Liver (tissue), 9 donors: ENCODE results near the gene ARHGEF12. TPM values are rescaled to one million over a fixed set of nuclear protein-coding genes. Genes with fewer than 3 reads are reported as not detected.

Experiments
- DNase-seq: peaks from one replicate; pipeline ENCODE4 v3.0.0-alpha.2; 2017; ENCODE audit warnings: low spot score
- H3K27ac ChIP-seq, 2 donors: one replicate each; pipeline ENCODE4 v1.7.0; 2013; ENCODE audit warnings: inconsistent platforms in 2 of 2, low read length in 2 of 2, control low read depth in 1 of 2, low read depth in 1 of 2, mild to moderate bottlenecking in 1 of 2
- H3K27me3 ChIP-seq, 4 donors: one replicate each; pipeline versions ENCODE4 v1.6.1 to v1.7.0; 2013; ENCODE audit warnings: low read length in 3 of 4, inconsistent platforms in 1 of 4, mild to moderate bottlenecking in 1 of 4, moderate library complexity in 1 of 4; ENCODE audit not compliant: control insufficient read depth in 4 of 4, insufficient read depth in 4 of 4
- H3K36me3 ChIP-seq, 4 donors: one replicate each; pipeline versions ENCODE4 v1.6.1 to v1.7.0; 2013; ENCODE audit warnings: low read length in 3 of 4, mild to moderate bottlenecking in 3 of 4, low read depth in 1 of 4, moderate library complexity in 1 of 4; ENCODE audit not compliant: control insufficient read depth in 4 of 4, insufficient read depth in 3 of 4
- H3K4me1 ChIP-seq, 4 donors: one replicate each; pipeline versions ENCODE4 v1.6.1 to v1.7.0; 2013; ENCODE audit warnings: low read length in 3 of 4, mild to moderate bottlenecking in 3 of 4, moderate library complexity in 1 of 4; ENCODE audit not compliant: control insufficient read depth in 4 of 4, insufficient read depth in 4 of 4
- H3K4me3 ChIP-seq, 3 donors: one replicate each; pipeline versions ENCODE4 v1.6.1 to v1.7.0; 2013; ENCODE audit warnings: low read length in 3 of 3, control low read depth in 1 of 3, low read depth in 1 of 3, mild to moderate bottlenecking in 1 of 3
- H3K9ac ChIP-seq, 2 donors: one replicate each; pipeline ENCODE4 v1.7.0; 2013; ENCODE audit warnings: low read length in 2 of 2, mild to moderate bottlenecking in 2 of 2, moderate library complexity in 2 of 2, control low read depth in 1 of 2, low read depth in 1 of 2
- H3K9me3 ChIP-seq, 4 donors: one replicate each; pipeline versions ENCODE4 v1.6.1 to v1.7.0; 2013; ENCODE audit warnings: low read length in 3 of 4; ENCODE audit not compliant: control insufficient read depth in 4 of 4
- ATF3 ChIP-seq: IDR thresholded peaks from 2 replicates; pipeline ENCODE4 v1.6.1; 2016; ENCODE audit warnings: antibody characterized with exemption
- CTCF ChIP-seq: fragments of 150-350 bp; IDR thresholded peaks from 2 replicates; pipeline ENCODE4 v1.5.1; 2017; ENCODE audit warnings: improper control_type of control experiment, low read depth, low read length; ENCODE audit not compliant: missing input control
- GABPA ChIP-seq, 2 donors: IDR thresholded peaks in 1 of 2; conservative IDR thresholded peaks in 1 of 2; 2 replicates each; pipeline ENCODE4 v1.6.1; 2016; ENCODE audit warnings: antibody characterized with exemption in 2 of 2, mild to moderate bottlenecking in 1 of 2, moderate library complexity in 1 of 2
- HNF4A ChIP-seq, 2 donors: conservative IDR thresholded peaks; 2 replicates each; pipeline ENCODE4 v1.6.1; 2016; ENCODE audit warnings: antibody characterized with exemption in 2 of 2, mild to moderate bottlenecking in 2 of 2
- JUND ChIP-seq, 2 donors: IDR thresholded peaks; 2 replicates each; pipeline ENCODE4 v1.6.1; 2016; ENCODE audit warnings: antibody characterized with exemption in 2 of 2
- MAX ChIP-seq: IDR thresholded peaks from 2 replicates; pipeline ENCODE4 v1.6.1; 2016; ENCODE audit warnings: antibody characterized with exemption
- REST ChIP-seq: IDR thresholded peaks from 2 replicates; pipeline ENCODE4 v1.6.1; 2016; ENCODE audit warnings: antibody characterized with exemption, mild to moderate bottlenecking
- TAF1 ChIP-seq: conservative IDR thresholded peaks from 2 replicates; pipeline ENCODE4 v1.6.1; 2016; ENCODE audit warnings: antibody characterized with exemption, mild to moderate bottlenecking
- WGBS: extraction: QIAGEN DNeasy Blood & Tissue Kit; methylation state at CpG from one replicate; pipeline ENCODE4 v1.1.7; 2013; 5-methylcytosine and 5-hydroxymethylcytosine counted together
- polyA plus RNA-seq, 2 donors: library from polyadenylated mRNA; stranded (reverse) in 1 of 2; unstranded in 1 of 2; fragments of 200-250 nt in 1 of 2; fragments of >200 nt in 1 of 2; fragmentation: Nextera tagmentation in 1 of 2; extraction: Ambion mirVana in 1 of 2; gene quantifications; one replicate each; pipeline versions ENCODE4 v1.2.1 to v1.2.3, GENCODE V29; 2013 to 2015
- total RNA-seq, 2 donors: library from RNA; depleted of rRNA; stranded (reverse); fragments of >200 nt; gene quantifications; one replicate each; pipeline ENCODE4 v1.2.3, GENCODE V29; 2014
- donor health status: healthy.
- donor health status: healthy.
- donor health status: healthy.
- donor health status: healthy.
- donor health status: healthy.

ARHGEF12 gene
- total and polyA plus RNA-seq, 4 donors = 28.0 to 169 (median 53.9) TPM

- H3K4me1 ChIP-seq = peaks cover 0 to 7% (median 2%) of the 10 kb centered on the region in 4 donors
- WGBS = 95% methylated on average over 9 of the region's 9 CpGs
Measured at GRCh38 chr11:120524536-120525085, 188.4 kb downstream of the ARHGEF12 start.

More at GRCh38 chr11:120524536-120525085, 188.4 kb downstream of the ARHGEF12 start:
- DNase-seq = no peak
- Histone ChIP-seq H3K4me3 (no peak overlapping the region), H3K9ac (no peak overlapping the region), H3K27ac (no peak overlapping the region), H3K9me3 (no peaks in the 10 kb centered on the region), H3K27me3 (peaks cover 0 to 6% (median 0%) of the 10 kb centered on the region in 4 donors), H3K36me3 (no peaks in the 10 kb centered on the region)
- TF ChIP-seq REST = no peak
- no peak for TF ChIP-seq GABPA (IDR thresholded peaks at IDR 0.05 in 1 of 2, conservative IDR thresholded peaks at IDR 0.05 in 1 of 2)
- no peak for TF ChIP-seq HNF4A (conservative IDR thresholded peaks at IDR 0.05)
- no peak for TF ChIP-seq JUND (IDR thresholded peaks at IDR 0.05)
- TF ChIP-seq TAF1 = no peak
- TF ChIP-seq MAX = no peak
- no peak for TF ChIP-seq CTCF
- TF ChIP-seq ATF3 = no peak
